HepG2 (cell line): ENCODE results near the gene PKD1L1. TPM values are rescaled to one million over a fixed set of nuclear protein-coding genes. Genes with fewer than 3 reads are reported as not detected.

Source experiments
- ATAC-seq: fragments of 200-7000 bp; cut with Tn5 transposase; 3 replicates; pipeline ENCODE4 v1.9.1; 2020; ENCODE audit warnings: mild to moderate bottlenecking, moderate library complexity
- BruUV-seq: library from RNA; stranded (reverse); fragments of 400-500 nt; replicated peaks from 2 replicates; lab custom pipeline; 2021; lab: Mats Ljungman, UMichigan
- CTCF ChIA-PET: fragments of 300-600 bp; formaldehyde crosslinking; extraction: SDS; loops from one replicate; lab custom pipeline; 2021; ENCODE audit warnings: low total read pairs, inconsistent platforms, low intra/inter-chr PET ratio; lab: Yijun Ruan, JAX
- POLR2A ChIA-PET: fragments of 350-600 bp; sonication (Branson Sonifier 250); formaldehyde crosslinking; loops from one replicate; lab custom pipeline; 2020; ENCODE audit warnings: antibody characterized with exemption, inconsistent platforms; lab: Yijun Ruan, JAX
- DNase-seq: peaks from one replicate; pipeline ENCODE4 v3.0.0-alpha.2; 2015; ENCODE audit warnings: low spot score
- FAIRE-seq: peaks from 3 replicates; lab custom pipeline; 2011; peaks lifted over from hg19 to GRCh38; lab: Jason Lieb, UNC
- H2AFZ ChIP-seq: one replicate; pipeline ENCODE4 v1.6.1; 2011; ENCODE audit warnings: low read length, inconsistent platforms
- H3K27ac ChIP-seq: fragments of 300-600 bp; 3 replicates; pipeline ENCODE4 v1.8.0; 2011; ENCODE audit warnings: mixed run types, mild to moderate bottlenecking, mixed read lengths, low read length, inconsistent platforms; ENCODE audit not compliant: insufficient read depth; ENCODE audit errors: extremely low read length
- H3K27me3 ChIP-seq, 2 experiments: fragments of 200-600 bp in 1 of 2; 2 replicates in 1 of 2; 3 replicates in 1 of 2; pipeline versions ENCODE4 v1.6.0 to v1.8.0; 2011; ENCODE audit warnings: low read length in 2 of 2, mild to moderate bottlenecking in 2 of 2, moderate library complexity in 2 of 2, inconsistent platforms in 1 of 2; ENCODE audit not compliant: insufficient read depth in 2 of 2, control insufficient read depth in 1 of 2
- H3K36me3 ChIP-seq, 2 experiments: fragments of 200-600 bp in 1 of 2; replicated peaks in 1 of 2; 2 replicates in 1 of 2; 3 replicates in 1 of 2; pipeline versions ENCODE4 v1.5.1 to v1.8.0; 2011; ENCODE audit warnings: low read length in 2 of 2, inconsistent platforms in 1 of 2; ENCODE audit not compliant: insufficient read depth in 2 of 2, control insufficient read depth in 1 of 2
- H3K4me1 ChIP-seq: 2 replicates; pipeline ENCODE4 v1.5.1; 2012; ENCODE audit warnings: low read length, inconsistent platforms; ENCODE audit not compliant: insufficient read depth
- H3K4me2 ChIP-seq: 2 replicates; pipeline ENCODE4 v1.6.0; 2011; ENCODE audit warnings: low read depth, low read length, inconsistent platforms
- H3K4me3 ChIP-seq, 3 experiments: fragments of 200-600 bp in 1 of 3; sonication (generic), shearing (Covaris generic) in 1 of 3; replicated peaks in 1 of 3; 2 replicates each; pipeline ENCODE4 v1.5.1; 2011 to 2016; ENCODE audit warnings: low read length in 3 of 3, inconsistent platforms in 2 of 3, low read depth in 2 of 3, mild to moderate bottlenecking in 2 of 3, control low read depth in 1 of 3, mixed read lengths in 1 of 3; ENCODE audit not compliant: insufficient read depth in 1 of 3
- H3K79me2 ChIP-seq: one replicate; pipeline ENCODE4 v1.6.1; 2011; ENCODE audit warnings: low read length, inconsistent platforms; ENCODE audit not compliant: insufficient read depth
- H3K9ac ChIP-seq: 2 replicates; pipeline ENCODE4 v1.6.0; 2011; ENCODE audit warnings: mild to moderate bottlenecking, low read depth, low read length, inconsistent platforms; ENCODE audit not compliant: insufficient read depth
- H3K9me3 ChIP-seq: 2 replicates; pipeline ENCODE4 v1.5.1; 2012; ENCODE audit warnings: mild to moderate bottlenecking, low read length
- H4K20me1 ChIP-seq: 2 replicates; pipeline ENCODE4 v1.6.0; 2011; ENCODE audit warnings: inconsistent platforms, mild to moderate bottlenecking, low read length, moderate library complexity; ENCODE audit not compliant: insufficient read depth
- ATF1 ChIP-seq: IDR thresholded peaks from 2 replicates; pipeline ENCODE4 v1.6.1; 2016; ENCODE audit warnings: mild to moderate bottlenecking, control low read depth
- CC2D1A ChIP-seq: sonication (generic); formaldehyde crosslinking; IDR thresholded peaks from 2 replicates; pipeline ENCODE4 v1.8.1; 2023; ENCODE audit warnings: mild to moderate bottlenecking, missing genetic modification reagents
- IRF9 ChIP-seq: sonication (generic); formaldehyde crosslinking; IDR thresholded peaks from 2 replicates; pipeline ENCODE4 v1.8.0; 2022; ENCODE audit warnings: missing genetic modification reagents, mild to moderate bottlenecking, borderline replicate concordance
- LBX2 ChIP-seq: sonication (generic); formaldehyde crosslinking; IDR thresholded peaks from 2 replicates; pipeline ENCODE4 v1.5.0; 2020; ENCODE audit warnings: missing genetic modification reagents, mild to moderate bottlenecking, borderline replicate concordance
- MAFK ChIP-seq, 2 experiments: IDR thresholded peaks in 1 of 2; conservative IDR thresholded peaks in 1 of 2; 2 replicates each; pipeline ENCODE4 v1.6.1; 2011; ENCODE audit warnings: improper control_type of control experiment in 2 of 2, low read length in 2 of 2
- MATR3 ChIP-seq: sonication (generic); formaldehyde crosslinking; IDR thresholded peaks from 2 replicates; pipeline ENCODE4 v1.4.0; 2020; ENCODE audit warnings: missing genetic modification reagents
- MLXIP ChIP-seq: sonication (generic); formaldehyde crosslinking; IDR thresholded peaks from 2 replicates; pipeline ENCODE4 v1.9.0; 2021; ENCODE audit warnings: missing genetic modification reagents, borderline replicate concordance
- NONO ChIP-seq, 2 experiments: fragments of 450-650 bp in 1 of 2; sonication (generic) in 1 of 2; formaldehyde crosslinking in 1 of 2; IDR thresholded peaks in 1 of 2; conservative IDR thresholded peaks in 1 of 2; 2 replicates each; pipeline versions ENCODE4 v1.6.1 to v1.8.0; 2017 to 2022; ENCODE audit warnings: mild to moderate bottlenecking in 1 of 2, missing genetic modification reagents in 1 of 2, moderate library complexity in 1 of 2
- RFXANK ChIP-seq: IDR thresholded peaks from 2 replicates; pipeline ENCODE4 v1.6.1; 2016
- TBX3 ChIP-seq: fragments of 450-650 bp; IDR thresholded peaks from 2 replicates; pipeline ENCODE4 v1.6.1; 2017; ENCODE audit warnings: antibody characterized with exemption, mild to moderate bottlenecking, inconsistent platforms, borderline replicate concordance
- ZNF343 ChIP-seq: sonication (generic); formaldehyde crosslinking; IDR thresholded peaks from 2 replicates; pipeline ENCODE4 v1.4.0; 2020; ENCODE audit warnings: mild to moderate bottlenecking, missing genetic modification reagents
- ZNF577 ChIP-seq: sonication (generic); formaldehyde crosslinking; IDR thresholded peaks from 2 replicates; pipeline ENCODE4 v1.4.0; 2020; ENCODE audit warnings: mild to moderate bottlenecking, low read depth, missing genetic modification reagents, borderline replicate concordance
- ZNF891 ChIP-seq: sonication (generic); formaldehyde crosslinking; IDR thresholded peaks from 2 replicates; pipeline ENCODE4 v1.5.0; 2020; ENCODE audit warnings: mild to moderate bottlenecking, missing genetic modification reagents
- WGBS: methylation state at CpG from one replicate; pipeline ENCODE4 v1.1.6; 2017; ENCODE audit warnings: low lambda C conversion rate; 5-methylcytosine and 5-hydroxymethylcytosine counted together
- in situ Hi-C: cut with HindIII; loops from 2 replicates; pipeline ENCODE4 v1.10.0; 2017; ENCODE audit warnings: low pct_unique_long_range_greater_than_20kb; ENCODE audit not compliant: extremely low pct_ligation_motif_present
- intact Hi-C: fragments of 100-400 bp; cut with micrococcal nuclease; formaldehyde crosslinking; loops from one replicate; pipeline ENCODE4 v1.10.0; 2022; ENCODE audit not compliant: unreplicated experiment
- polyA plus RNA-seq, 8 experiments: library from polyadenylated mRNA; depleted of rRNA in 3 of 8; stranded (reverse) in 7 of 8; unstranded in 1 of 8; fragments of >200 nt; fragmentation: Illumina TruSeq in 4 of 8; extraction: Trizol in 4 of 8; gene quantifications; 2 replicates each; pipeline versions ENCODE4 v1.2.1 to v1.2.3, GENCODE V29; 2011 to 2016; ENCODE audit warnings: low read depth in 4 of 8, missing spikeins in 1 of 8, mixed read lengths in 1 of 8; ENCODE audit not compliant: insufficient read depth in 1 of 8
- total RNA-seq, 5 experiments: library from RNA; depleted of rRNA; stranded (reverse); fragments of >200 nt; fragmentation: Illumina TruSeq; extraction: Trizol; gene quantifications; 2 replicates each; pipeline ENCODE4 v1.2.3, GENCODE V29; 2016; ENCODE audit warnings: low read depth in 1 of 5
- TF ChIP-seq, protein P1 (sequence below): sonication (generic); formaldehyde crosslinking; IDR thresholded peaks from 2 replicates; pipeline ENCODE4 v1.5.0; 2020; ENCODE audit warnings: missing genetic modification reagents

Gene PKD1L1
- total and polyA plus RNA-seq, 2 of the 13 experiments (the other 11 are each of a cell fraction or from before 2014, with no cell fraction given): 0.01 TPM; not detected in 1

DNA sequence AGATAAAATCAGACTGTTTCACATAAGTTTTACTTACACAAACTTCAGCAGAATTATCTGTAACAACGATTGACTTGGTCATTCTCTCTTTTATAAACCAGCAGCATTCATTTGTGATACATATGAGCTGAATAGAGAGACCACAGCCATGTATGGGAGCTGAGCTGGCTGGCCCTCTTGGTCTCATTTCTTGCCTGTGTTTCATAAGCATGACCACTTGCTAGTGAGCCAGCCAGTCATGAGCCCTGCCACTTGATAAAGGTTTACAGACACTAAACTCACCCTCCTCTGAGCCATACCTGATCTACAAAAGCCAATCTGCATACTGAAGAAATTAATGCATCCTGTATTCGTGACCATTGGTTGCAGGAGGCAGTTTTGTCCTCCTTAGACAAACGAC lies 82.1 kb downstream of the PKD1L1 start:
- FAIRE-seq: no peak
- Histone ChIP-seq H3K9me3 (no peaks in the 10 kb centered on the region), H3K79me2 (no peaks in the 10 kb centered on the region), H3K4me1 (no peaks in the 10 kb centered on the region), H3K36me3 (no peaks in the 10 kb centered on the region), H3K4me3 (no peak overlapping the region), H2AFZ (no peak overlapping the region), H3K4me2 (no peak overlapping the region), H3K9ac (no peak overlapping the region), H3K27me3 (no peaks in the 10 kb centered on the region), H4K20me1 (no peaks in the 10 kb centered on the region), H3K27ac (no peak overlapping the region)
- intact Hi-C loops (no loop called here), in situ Hi-C loops (no loop called here)
- TF ChIP-seq MLXIP (no peak), MATR3 (CRISPR knock-in tag) (no peak), RFXANK (no peak), IRF9 (CRISPR knock-in tag) (no peak), NONO (IDR thresholded peaks at IDR 0.05) (no peak), NONO (CRISPR knock-in tag; conservative IDR thresholded peaks at IDR 0.05) (no peak), LBX2 (no peak), ATF1 (no peak), ZNF343 (CRISPR knock-in tag) (no peak), CC2D1A (CRISPR knock-in tag) (no peak), TBX3 (no peak), MAFK (conservative IDR thresholded peaks at IDR 0.05 in 1 of 2, IDR thresholded peaks at IDR 0.05 in 1 of 2; ENCODE audit: low read length in 2 of 2) (no peak), ZNF891 (CRISPR knock-in tag) (no peak), ZNF577 (no peak)
- TF ChIP-seq, protein P1, sequence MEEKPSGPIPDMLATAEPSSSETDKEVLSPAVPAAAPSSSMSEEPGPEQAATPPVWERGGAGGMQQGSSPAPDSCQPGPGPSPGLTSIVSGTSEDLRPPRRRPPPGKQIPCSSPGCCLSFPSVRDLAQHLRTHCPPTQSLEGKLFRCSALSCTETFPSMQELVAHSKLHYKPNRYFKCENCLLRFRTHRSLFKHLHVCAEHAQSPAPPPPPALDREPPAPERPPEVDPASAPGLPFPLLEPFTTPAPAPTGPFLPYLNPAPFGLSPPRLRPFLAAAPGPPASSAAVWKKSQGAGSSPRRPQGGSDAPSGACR: no peak
- DNase-seq: no peak
- no TSS peak for BruUV-seq
- no peak for ATAC-seq
- 15% methylated on average over 3 of the region's 3 CpGs for WGBS
- ChIA-PET POLR2A (no interaction called here), CTCF (no interaction called here)
